HG03095 (cell line): ENCODE data around the gene MYO5C.

Experiments
- ATAC-seq: cut with Tn5 transposase; IDR thresholded peaks from one replicate; pipeline ENCODE4 v1.9.1; 2021; ENCODE audit warnings: moderate library complexity; ENCODE audit not compliant: unreplicated experiment

MYO5C gene

GRCh38 chr15:52278636-52279367 lies 16.8 kb downstream of the MYO5C start:
- ATAC-seq, result no peak

DNA sequence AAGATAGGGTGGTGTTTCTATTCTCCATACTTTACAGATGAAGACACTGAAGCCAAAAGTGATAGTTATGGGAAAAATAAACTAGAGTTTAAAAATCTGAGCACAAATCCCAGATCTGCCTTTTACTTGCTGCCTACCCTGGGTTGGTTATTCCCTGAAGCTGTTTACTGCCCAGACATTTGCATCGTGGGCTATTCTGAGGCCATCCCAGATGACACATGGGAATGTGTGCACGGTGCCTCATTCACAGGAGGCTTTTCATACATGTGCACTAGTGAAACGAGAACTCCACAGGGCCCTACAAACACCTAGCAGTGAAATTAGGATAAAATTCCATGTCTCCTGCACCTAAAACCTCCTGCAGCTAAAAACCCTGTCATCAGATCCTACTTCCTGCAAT lies 17.5 kb downstream of the MYO5C start:
- no peak for ATAC-seq

GRCh38 chr15:52277575-52277974 lies 18.0 kb downstream of the MYO5C start:
- no peak for ATAC-seq

GRCh38 chr15:52276256-52276770 lies 19.3 kb downstream of the MYO5C start:
- no peak for ATAC-seq

GRCh38 chr15:52263563-52264282 lies 31.9 kb downstream of the MYO5C start:
- ATAC-seq, result no peak

DNA sequence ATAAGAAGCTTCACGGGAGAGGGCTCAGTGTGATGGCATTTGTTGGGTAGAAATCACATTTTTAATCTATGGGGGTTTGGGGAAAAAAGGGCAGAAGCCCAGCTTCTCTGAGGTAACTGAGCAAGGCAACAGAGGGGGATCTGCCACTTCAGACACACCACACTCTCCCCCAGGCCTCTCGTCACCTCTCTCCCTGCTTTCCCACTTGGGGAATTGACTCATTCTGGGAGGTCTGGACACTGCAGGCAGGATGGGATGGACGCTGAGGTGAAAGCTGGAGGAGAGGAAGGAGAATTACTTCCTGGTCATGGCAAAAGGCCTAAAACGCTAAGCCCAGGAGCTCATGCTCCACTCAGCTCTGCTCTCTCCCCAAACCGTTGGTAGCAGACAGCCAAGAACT lies 33.2 kb downstream of the MYO5C start:
- ATAC-seq, result no peak

- ATAC-seq, result peak; percentile 93
Observed at GRCh38 chr15:52261498-52262242, 33.9 kb downstream of the MYO5C start.

DNA sequence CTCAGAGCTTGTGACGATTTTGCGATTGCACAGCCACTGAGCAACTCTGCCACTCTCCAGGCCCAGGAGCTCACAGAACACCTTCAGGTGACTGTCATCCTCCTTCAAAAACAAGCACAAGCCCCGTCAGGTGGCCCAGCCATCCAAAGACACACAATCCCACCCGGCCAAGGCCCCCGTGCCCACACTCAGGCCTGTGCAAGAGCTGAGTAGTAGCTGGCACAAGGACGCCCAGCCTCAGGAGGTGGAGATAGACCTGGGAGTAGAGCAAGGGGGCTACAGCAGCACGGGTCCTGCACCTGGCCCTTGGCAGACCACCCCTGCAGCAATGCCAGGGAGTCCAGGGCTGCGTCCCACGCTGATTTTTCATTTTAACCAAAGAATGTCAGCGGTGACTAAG lies 34.6 kb downstream of the MYO5C start:
- no peak for ATAC-seq

- ATAC-seq, result no peak
Observed at GRCh38 chr15:52259503-52259902, 36.1 kb downstream of the MYO5C start.

GRCh38 chr15:52258461-52258860 lies 37.1 kb downstream of the MYO5C start:
- no peak for ATAC-seq

DNA sequence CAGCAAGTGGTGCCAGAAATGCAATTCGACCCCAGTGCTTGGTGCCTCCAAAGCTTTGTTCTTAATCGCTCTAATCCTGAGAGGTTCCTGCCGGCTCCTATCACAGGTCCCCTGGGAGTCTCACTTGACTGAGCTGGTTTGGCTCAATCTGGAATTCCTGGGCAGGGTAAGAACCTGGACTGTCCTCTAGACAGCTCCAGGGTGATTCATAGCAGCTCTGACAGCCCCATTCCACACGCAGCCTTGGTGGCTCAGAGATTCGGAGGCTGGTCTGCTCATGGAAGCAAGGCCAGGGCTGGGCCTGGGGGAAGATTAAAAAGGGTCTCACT lies 37.9 kb downstream of the MYO5C start:
- ATAC-seq, result no peak

- no peak for ATAC-seq
Observed at GRCh38 chr15:52256930-52257733, 38.5 kb downstream of the MYO5C start.

GRCh38 chr15:52256366-52256765 lies 39.2 kb downstream of the MYO5C start:
- no peak for ATAC-seq

DNA sequence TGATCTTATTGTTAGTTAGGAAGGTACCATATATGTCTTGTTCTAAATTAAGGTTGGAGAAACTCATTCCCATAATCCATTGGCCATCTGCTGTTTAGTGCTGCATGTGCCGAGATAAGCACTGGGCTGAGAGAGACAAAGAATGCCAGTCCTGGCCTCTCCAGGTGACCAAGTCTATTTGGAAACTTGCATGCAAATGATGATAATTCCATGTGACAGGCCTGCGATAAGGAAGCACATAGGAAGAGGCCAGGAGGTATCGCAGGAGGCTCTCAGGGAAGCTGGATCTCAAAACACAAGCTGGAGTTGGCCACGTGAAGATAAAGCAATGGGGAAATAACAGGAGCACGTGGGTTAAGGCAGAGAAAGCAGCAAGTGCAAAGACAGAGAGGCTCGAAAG lies 39.7 kb downstream of the MYO5C start:
- no peak for ATAC-seq

DNA sequence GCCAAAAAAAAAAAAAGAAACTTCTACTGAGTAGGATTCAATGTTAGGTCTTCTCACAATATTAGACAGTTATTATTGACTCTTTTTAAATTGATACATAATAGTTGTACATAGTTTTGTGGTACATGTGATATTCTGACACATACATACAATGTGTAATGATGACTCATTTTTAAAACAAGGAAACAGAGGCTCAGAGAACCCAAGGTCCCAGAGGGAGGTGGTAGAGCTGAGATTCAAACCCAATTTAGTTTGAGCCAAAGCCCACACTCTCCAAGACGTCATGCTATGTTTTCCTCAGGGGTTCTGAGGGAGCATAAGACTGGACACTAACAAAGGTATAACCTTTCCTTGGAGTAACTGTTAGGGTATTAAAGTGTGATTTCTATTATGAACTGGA lies 40.6 kb downstream of the MYO5C start:
- no peak for ATAC-seq

GRCh38 chr15:52254391-52254790 lies 41.2 kb downstream of the MYO5C start:
- ATAC-seq, result no peak

GRCh38 chr15:52252781-52253180 lies 42.8 kb downstream of the MYO5C start:
- no peak for ATAC-seq

GRCh38 chr15:52251144-52251860 lies 44.3 kb downstream of the MYO5C start:
- no peak for ATAC-seq

DNA sequence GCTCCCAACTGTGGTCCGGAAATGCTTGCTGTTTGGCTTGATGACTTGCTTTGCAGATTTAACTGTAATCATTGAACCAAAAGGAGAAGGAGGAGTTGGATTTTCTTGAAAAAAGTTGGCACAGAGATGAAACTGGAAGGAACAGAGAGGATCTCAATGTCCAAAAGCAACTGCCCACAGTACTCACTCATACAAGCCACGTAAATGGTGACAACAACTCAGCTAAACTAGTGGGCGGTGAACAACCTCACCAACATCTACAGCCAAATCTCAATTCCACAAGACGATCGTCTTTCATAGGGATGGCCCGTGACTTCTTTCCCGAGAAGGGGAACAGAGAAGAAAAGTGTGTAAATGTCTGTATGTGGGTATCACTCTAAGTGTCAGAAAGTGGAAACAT lies 48.1 kb downstream of the MYO5C start:
- ATAC-seq, result no peak

DNA sequence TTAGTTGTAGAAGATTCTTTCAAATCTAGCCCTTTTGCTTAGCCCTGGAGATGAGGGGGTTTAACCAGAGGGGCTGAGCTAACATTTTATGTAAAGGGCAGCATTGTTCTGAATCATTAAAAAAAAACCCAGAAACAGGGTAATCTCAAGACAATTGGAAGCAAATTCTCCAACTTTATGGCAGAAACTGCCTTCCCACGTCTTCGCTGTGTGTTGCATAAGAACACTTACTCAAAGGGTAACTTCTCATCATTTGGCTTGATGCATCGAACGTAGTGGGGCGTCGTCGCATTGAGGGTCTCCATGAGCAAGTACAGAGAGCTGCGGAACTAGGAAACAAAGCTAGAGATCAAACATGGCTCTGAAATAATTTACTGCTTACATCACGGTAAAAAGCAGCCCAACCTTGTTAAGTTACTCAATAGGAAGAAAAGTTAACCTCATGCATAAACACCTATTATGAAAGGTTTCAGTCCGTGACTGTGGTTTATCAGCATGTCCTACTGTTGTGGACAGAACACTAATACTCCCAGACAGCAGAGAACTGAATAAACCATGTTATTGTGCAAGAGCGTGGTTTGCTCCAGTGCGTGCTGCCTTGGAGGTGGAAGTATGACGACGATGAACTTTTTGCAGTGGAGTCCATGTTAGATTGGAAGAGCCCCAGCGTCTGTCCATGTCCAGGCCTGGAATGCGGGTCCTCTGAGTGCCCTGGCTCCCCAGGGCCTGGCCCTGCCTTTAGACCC lies 48.7 kb downstream of the MYO5C start:
- ATAC-seq, result no peak
